Activated gamma-delta T cell treated with anti-CD3 and anti-CD28 coated beads, Interleukin-2, amount 50 U/mL, for 16 hours (primary cell): ENCODE measurements around the gene STARD7.
"Not testable (repeated sequence)": the region's sequence is repeated elsewhere in the genome, so short reads cannot be mapped to it uniquely, and the experiment has no call there.

ENCODE experiments used
- DNase-seq: peaks from one replicate; pipeline ENCODE4 v3.0.0-alpha.2; 2020; ENCODE audit warnings: low read depth

The STARD7 gene, protein sequence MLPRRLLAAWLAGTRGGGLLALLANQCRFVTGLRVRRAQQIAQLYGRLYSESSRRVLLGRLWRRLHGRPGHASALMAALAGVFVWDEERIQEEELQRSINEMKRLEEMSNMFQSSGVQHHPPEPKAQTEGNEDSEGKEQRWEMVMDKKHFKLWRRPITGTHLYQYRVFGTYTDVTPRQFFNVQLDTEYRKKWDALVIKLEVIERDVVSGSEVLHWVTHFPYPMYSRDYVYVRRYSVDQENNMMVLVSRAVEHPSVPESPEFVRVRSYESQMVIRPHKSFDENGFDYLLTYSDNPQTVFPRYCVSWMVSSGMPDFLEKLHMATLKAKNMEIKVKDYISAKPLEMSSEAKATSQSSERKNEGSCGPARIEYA

DNA sequence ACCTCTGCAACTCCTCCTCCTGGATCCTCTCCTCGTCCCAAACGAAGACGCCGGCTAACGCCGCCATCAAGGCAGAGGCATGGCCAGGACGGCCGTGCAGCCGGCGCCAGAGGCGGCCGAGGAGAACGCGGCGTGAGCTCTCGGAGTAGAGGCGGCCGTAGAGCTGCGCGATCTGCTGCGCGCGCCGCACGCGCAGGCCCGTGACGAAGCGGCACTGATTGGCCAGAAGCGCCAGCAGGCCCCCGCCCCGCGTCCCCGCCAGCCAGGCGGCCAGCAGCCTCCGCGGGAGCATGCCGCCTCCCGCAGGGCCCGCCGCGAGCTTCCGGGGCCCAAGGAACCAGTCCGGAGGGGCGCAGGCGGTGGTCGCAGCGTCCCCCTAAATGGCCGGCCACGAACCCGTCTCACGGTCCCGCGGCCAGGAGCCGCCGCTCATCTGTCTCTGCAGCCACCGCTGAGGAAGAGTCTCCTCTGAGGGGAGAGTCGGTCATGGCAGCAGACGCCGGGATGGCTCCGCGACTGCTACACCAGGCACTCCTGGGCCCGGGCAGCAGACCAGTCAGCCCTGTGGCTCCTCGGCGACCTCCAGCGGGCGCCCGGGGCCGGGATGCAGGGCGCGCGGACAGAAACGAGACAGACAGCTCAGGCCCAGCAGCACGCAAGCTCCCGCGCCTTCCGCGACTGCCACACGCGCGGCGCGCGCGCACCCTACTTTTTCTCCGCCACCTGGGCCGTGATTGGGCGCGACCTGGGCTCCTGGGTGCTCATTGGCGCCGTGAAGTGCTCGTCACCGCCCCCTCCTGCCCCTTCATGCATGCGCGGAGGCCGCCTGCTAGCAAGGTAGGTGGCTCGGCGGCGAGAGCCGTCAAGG, at the start of gene STARD7:
Gene STARD7 (minus strand): TSS at position 685 of the 868 bp plus-strand sequence. CDS start 393 bp downstream, at position 292.
- peak; percentile 95 for DNase-seq

DNA sequence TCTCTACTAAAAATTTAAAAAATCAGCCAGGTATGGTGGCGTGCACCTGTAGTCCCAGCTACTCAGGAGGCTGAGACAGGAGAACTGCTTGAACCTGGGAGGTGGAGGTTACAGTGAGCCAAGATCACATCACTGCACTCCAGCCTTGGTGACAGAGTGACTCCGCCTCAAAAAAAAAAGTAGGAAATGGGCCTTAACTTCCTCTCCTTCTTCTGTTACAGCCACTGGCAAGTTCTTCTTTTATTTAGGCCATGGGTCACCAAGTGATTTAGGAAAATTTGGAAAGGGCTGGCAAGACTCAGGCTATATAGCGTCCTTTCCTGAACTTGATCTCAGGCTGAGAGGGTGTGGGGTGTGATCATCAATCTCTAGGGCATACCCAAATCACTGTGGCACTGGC, 49.1 kb upstream of the STARD7 start:
- not testable (repeated sequence) for DNase-seq

DNA sequence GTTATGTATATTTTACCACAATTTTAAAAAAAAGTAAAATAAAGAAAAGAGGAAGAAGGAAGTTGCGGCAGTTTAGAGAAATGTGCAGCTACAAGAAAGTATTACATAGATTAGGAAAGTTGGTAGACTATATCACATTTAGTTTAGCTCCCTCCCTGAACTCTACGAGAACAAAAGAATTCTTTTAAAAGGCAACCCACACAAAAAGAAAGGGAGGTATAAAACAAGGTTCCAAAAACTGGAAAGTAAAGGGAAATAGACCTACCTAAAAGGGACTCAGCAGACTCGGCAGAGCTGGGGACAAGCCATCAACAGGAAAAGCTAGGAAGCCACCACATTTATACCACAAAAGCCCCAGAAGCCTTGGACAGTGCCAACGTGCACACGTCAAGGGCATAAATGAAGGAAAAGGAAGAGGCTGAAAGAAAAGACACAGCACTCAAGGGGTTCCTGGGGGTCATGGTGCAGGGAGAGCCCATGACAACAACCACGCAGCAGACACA, 48.0 kb upstream of the STARD7 start:
- DNase-seq, result no peak

DNA sequence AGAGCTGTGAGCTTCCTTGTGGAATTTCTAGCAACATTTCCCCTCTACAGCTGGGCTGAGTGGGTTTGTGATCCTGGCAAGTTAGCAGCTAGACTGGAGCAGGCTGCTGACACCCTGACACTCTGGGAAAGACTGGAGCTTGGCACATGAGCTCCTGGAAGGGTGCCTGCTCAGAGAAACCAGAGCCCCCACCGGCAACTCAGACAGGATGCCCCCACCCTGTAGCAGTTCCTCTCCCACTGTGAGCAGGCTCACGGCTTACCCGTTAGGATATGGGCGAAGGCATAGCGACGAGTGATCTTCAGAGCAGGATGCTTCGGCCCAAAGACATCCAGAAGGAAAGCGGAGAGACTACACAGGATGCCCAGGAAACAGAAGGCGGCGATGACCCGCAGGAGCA, 45.9 kb upstream of the STARD7 start:
- no peak for DNase-seq

DNA sequence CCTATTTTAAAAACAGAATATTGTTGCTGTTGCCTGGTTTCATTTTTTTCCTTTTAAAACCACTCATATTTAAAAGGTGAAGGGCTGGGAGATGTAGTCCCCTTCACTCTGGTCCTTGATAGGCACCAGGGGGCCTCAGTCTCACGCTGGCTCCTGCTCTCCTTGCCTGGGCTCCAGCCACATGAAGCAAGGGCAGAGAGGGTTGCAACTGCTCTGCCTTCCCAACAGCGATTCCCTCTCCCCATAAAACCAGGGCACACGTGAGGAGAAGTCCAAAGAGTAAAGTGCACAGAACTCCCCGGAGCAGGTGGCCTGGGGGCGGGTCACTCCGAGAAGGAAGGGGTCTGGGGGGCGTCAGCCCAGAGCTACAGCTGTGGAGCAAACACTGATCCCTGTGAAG, 44.4 kb upstream of the STARD7 start:
- DNase-seq, result no peak

DNA sequence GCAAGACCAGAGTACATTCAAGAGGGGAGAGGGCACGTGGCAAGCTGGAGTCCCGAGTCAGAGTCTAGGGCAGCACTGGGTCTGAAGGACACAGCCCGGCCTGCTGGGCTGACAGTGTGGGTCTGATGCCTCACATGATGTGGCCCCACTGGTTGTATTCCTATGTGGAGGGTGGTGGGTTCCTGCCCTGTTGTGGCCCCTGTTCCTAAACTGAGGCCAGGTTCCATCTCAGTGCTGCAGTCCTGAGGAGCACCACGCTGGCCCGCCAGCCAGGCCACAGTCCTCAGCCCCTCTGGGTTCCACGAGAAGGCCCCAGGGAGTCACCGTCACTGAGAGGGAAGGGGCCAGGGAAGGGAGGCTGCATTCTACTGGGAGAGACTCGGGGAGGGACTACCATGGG, 43.9 kb upstream of the STARD7 start:
- DNase-seq, result no peak

DNA sequence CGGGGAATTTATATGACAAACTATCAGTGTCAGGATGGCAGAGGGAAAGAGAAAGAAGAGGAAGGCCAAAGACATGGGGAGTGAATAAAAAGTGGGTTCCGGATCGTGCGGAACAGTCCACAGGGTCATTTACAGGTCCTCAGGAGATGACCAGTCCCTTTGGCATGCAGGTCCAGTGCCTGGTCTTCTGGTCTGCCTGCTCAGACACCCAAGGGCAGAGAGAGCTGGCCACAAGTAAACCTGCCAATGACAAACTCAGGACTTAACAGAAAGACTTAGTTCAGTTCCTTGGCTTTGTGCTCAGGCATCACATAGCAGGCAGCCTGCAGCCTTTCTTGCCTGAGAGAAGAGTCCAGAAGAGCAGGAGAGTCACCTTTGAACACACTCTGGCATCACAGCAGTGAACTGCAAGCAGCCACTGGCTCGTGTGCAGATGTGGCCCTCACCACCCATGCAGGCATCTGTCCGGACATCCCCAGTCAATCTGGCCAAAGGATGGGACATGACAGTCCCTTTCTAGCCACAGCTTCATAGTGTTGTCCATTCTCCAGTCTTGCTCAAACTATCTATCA, 43.2 kb upstream of the STARD7 start:
- DNase-seq, result no peak

DNA sequence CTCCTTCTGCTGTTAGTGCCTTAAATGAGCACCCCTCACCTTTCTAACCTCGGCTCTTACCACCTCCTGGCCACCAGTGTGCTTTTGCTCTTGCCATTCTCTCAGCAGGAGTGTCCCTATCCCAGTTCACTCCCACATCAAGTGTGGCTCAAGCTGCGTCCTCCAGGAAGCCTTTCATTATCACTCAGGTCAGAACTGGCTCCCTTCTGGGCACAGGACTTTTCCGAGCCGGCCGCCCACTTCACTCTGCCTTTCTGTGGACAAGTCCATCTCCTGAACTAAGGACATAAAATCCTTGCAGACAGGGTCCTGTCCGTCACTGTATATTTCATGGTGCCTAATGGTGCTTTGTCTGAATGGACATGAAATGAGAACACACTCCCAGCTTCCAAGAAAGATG, 41.6 kb upstream of the STARD7 start:
- DNase-seq, result no peak

DNA sequence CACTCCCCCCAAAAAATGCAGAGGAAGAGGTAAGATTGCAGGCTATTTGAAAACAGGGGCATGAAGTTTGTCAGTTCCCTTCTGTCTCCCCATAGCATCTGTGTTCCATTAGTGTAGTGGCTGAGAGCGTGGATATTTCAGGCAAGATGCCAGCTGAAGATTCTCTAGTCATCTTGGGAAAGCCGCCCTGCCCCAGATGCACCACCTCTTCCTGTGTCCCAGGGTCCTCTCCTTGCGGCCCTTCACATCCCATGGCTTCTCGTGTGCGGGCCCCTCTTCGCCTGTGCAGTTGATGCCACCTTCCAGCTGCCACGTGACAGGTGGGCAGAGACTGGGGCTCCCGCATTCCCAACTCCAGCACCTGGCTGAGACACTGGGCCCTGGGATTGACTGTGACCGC, 41.0 kb upstream of the STARD7 start:
- DNase-seq, result no peak

DNA sequence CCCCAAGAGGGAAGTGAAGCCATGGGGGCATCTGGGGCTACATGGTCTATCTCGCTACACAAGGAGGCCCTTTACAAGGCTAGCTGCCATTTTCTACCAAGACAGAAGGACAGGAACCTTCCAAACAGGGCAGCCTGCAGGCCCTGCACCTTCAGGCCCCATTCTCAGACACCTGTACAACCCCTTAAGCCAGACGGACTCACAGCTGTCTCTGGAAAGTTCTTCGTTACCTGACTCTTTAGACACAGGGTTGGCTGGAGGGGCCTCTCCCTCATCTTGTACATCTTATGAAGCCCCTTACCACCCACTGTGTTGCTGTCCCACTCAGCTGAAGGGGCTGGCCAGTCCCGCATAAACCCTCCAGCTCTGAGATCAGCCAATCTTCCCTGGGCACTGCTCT, 40.0 kb upstream of the STARD7 start:
- no peak for DNase-seq

DNA sequence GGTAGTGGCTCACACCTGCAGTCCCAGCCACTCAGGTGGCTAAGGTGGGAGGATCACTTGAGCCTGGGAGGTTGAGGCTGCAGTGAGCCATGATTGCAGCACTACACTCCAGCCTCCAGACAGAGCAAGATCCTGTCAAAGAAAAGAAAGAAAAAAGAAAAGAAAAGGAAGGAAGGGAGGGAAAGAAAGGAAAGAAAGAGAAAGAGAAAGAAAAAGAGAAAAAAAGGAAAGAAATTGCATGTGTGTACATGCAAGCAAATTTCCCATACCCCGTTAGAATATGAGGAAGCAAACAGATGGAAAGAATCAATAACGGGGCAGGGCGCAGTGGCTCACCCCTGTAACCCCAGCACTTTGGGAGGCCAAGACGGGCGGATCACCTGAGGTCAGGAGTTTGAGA, 39.3 kb upstream of the STARD7 start:
- no peak for DNase-seq

DNA sequence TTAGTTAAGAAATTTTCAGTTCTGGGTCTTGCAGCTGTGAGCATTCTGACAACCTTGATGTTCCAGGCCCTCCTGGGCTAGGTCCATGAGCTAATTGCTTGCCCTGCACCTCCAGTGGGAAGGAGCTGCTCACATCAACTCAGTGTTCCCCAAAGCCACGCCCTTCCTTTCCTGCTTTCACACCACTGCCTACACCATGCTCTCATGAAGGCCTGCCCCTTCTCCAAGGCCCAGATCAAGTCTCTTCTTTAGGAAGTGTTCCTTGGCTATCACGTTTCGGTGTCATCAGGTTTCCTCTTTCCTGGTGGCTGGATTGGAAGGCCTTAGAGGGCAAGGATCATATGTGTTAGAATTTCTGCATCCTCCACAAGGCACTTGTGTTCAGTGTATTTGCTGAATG, 38.4 kb upstream of the STARD7 start:
- no peak for DNase-seq

DNA sequence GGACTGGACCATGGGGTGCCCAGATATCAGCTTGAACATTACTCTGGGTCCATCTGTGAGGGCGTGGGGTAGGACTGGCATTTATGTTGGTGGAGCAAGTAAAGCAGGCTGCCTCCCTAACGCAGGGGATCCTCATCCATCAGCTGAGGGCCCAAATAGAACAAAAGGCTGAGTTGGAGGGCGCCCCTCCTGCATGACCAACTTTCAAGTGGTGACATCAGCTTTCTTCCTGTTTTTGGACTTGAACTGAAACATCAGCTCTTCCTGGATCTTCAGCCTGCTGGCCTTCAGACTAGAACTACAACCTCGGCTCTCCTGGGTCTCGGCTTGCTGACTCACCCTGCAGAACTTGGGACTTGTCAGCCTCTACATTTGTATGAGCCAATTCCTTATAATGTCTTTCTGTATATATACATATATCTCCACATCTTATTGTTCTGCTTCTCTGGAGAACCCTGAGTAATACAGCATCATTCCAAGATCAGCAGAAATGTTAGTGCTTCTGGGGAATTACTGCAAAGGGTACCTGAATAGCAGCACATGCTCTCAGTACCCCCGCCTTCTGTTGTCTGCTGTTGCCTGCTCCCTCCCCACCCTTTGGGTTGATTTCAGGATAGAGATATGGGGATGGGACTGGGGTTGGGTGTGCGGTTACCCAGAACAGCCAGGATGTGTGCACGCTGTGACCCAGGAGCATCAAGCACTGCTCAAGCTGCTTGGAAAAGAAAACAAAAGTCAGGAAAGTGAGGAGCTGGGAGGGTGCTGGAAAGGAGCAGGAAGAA, 37.2 kb upstream of the STARD7 start:
- no peak for DNase-seq

DNA sequence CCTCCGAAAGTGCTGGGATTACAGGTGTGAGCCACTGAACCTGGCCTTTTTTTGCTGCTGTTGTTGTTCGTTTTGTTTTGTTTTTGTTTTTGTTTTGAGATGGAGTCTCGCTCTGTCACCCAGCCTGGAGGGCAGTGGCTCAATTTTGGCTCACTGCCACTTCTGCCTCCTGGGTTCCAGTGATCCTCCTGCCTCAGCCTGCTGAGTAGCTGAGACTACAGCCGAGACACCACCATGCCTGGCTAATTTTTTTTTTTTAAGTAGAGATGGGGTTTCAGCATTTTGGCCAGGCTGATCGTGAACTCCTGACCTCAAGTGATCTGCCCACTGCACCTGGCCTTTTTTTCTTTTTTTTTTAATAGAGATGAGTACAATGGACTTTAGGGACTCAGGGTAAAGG, 35.2 kb upstream of the STARD7 start:
- DNase-seq, result no peak

DNA sequence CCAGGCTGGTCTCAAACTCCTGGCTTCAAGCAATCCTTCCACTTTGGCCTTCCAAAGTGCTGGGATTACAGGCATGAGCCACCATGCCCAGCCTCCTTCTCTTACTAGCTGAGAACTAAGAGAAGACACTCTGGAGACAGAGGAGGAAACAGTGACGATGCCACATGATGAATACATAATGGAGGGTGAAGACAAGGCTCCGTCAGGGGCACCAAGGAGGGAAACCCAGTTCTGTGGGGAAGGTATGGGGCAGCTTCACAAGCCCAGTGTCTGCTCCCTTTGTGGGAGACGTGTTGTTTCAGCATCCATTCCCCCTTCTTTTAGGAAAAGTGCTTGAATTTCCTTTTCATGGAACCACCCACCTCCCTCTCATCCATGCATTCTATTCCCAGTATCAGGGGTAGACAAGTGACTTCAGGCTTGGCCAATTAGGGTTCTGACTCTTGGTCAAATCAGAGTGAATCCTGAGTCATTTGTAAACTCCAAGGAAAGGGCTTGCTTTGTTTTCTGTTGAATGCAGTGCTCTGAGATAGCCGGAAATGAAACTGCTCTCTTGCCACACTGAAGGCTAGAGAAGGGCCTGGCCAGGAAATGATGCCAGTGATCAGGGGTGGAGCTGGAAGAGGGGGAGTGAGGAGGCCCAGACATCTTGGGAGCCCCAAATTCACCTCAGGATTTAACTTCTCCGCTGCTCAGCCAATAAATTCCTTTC, 33.4 kb upstream of the STARD7 start:
- peak; percentile 6 for DNase-seq

DNA sequence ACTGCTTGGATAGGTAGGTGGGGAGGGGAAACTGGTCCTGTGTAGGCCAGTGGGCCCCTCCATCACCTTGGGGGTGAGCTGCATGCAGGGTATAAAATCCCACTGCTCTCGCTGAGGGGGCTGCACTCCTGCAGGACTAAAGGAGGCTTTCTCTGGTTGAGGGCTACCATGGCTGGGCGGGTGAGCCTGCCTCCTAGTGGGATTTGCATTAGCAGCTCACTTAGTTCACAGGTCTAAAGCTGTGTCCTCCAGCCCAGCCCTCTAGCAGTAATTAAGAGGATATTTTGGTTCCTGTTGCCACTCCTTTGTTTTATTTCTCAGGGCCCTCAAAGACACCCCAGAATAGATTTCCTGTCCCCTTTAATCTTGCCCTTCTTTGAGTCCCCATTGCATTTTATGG, 32.6 kb upstream of the STARD7 start:
- DNase-seq, result no peak

DNA sequence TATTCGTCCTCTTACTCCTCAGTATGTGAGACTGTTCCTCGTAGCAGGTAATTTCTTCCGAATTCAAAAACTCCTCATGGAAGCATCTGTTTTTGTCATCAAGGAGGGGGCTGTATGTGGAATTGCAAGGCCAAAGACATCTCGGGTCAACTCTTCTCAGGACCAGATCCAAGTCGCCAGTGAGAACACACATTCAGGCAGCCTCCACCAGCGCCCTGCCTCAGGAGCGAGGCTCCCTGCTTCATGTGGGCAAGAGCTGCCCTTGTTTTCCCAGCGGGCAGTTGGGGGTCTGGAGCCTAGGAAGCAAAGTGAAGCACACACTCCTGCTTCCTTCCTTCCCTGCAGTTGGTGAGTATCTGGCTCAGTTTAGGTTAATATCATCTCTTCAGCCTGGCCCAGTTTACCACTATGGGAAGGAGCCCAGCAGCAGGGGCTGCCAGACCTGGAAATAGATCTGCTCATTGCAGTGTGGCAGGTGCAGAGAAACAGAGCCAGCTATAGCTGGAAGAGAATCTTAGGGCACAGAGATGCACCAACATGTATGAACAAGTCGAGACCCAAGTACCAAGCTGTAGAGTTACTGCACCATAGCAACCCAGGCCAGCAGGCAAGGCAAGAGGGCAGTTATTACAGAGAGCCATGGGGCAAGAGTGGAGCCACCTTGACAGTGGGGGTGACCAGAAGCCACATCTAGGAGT, 31.9 kb upstream of the STARD7 start:
- no peak for DNase-seq

DNA sequence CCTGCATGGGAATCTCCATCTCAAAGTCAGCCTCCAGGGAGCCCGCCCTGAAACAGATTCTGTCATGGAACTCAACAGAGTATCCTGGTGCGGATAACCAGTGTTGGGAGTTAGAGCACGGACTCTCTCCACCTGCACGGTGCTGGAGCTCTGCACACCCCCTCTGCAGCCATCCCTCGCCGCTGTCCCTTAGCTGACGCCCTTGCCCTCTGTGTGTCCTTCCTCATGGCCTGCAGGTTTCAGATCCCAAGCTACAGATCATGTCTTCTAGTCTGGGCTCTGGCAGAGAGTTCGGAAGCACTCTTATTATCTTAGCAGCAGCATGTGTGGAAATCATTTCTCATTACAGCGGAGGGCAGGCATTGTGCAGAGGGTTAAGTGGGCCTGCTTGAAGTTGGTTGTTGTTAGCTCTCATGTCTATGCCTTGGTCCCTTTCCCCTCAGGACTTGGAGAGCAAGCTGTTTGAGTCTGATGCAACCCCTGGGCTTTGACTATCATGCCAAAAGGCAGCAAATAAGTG, 31.2 kb upstream of the STARD7 start:
- no peak for DNase-seq

DNA sequence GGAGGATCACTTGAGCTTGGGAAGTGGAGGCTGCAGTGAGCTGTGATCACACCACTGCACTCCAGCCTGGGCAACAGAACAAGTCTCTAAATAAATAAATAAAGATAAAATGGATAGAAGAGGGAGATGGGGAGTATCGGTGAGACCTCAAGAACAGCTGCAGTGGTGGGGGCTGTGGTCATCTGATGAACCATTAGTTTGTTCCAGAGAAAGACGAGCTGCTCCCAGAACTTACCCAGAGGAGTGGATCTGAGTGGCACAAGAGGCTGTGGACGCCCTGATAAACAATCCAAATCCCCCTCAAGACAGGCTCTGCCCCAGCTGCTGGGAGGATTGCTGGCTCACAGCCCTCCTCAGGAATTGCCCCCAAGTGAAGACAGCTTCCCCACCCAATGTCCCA, 30.5 kb upstream of the STARD7 start:
- no peak for DNase-seq

DNA sequence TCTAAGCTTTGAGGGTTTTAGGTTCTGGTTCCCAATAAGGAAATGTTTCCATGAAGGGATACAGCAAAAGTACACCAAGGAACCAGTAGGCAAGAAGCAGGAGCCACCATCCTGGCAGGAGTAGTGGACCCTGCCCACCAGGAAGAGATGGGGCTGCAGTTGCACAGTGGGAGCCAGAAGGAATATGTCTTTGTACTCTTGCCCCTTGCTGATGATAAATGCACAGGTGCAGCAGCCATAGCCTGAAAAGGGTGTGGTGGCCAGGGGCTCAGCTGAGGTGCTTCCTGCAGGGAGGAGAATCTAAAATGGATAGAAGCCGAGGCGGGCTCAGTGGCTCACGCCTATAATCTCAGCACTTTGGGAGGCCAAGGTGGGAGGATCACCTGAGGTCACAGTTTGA, 29.6 kb upstream of the STARD7 start:
- no peak for DNase-seq

DNA sequence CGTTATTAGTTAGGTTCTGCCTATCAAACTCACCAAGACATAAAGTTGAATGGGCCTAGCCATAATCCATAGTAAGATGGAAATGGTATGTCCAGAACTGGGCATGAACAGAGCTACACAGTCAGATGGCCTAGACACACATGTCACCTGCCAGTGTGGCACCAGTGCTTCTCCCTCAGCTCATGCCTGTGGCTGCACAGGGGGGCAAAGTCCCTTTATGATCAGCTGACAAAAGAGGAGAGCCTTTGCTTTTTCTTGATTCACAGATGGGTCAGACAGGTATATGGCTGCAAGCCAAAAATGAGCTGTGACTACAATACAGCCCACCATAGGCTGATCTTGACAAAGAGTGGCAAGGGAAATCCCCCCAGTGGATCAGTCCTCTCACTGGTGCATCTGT, 28.3 kb upstream of the STARD7 start:
- no peak for DNase-seq
